ENCODE results near the gene PEMT. TPM values are rescaled to one million over a fixed set of nuclear protein-coding genes. Genes with fewer than 3 reads are reported as not detected.
"Not testable (repeated sequence)": the region's sequence is repeated elsewhere in the genome, so short reads cannot be mapped to it uniquely, and the experiment has no call there.

PEMT gene
- total and polyA plus RNA-seq, 2 donors from 2014 or later, result 36.8 to 52.1 TPM

DNA sequence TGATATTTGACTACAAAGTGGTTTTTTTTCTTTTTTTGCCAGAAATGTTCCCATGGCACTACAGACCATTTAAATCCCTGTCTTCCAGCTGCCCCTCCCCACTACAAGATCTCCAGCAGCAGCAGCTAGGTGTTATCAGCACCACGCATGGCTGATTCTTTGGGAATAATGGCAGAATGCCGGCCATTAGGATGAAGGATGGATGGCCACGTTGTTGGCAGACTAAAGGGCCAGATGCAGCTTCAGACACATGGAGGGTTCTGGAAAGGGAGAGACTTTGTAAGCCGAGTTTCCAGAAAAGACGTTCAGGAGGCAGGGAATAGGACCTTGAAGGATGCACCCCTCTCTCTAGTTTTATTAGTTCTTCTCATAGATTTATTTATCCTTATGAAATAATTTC, 125.0 kb downstream of the PEMT start:
- no peak overlapping the region for H3K27ac ChIP-seq (ENCODE audit: low read depth in 2 of 2, low read length in 2 of 2)
- H3K4me1 ChIP-seq (ENCODE audit: control insufficient read depth in 2 of 3, insufficient read depth in 2 of 3, low read depth in 1 of 3, low read length in 3 of 3), result no peaks in the 10 kb centered on the region
- no peak for DNase-seq
- H3K9ac ChIP-seq (ENCODE audit: low read length in 3 of 3), result no peak overlapping the region
- no peak overlapping the region for H3K4me3 ChIP-seq (ENCODE audit: low read length in 3 of 3)
- no peaks in the 10 kb centered on the region for H3K9me3 ChIP-seq (ENCODE audit: control insufficient read depth in 2 of 3, insufficient read depth in 1 of 3, low read length in 3 of 3)
- TF ChIP-seq, protein P1, sequence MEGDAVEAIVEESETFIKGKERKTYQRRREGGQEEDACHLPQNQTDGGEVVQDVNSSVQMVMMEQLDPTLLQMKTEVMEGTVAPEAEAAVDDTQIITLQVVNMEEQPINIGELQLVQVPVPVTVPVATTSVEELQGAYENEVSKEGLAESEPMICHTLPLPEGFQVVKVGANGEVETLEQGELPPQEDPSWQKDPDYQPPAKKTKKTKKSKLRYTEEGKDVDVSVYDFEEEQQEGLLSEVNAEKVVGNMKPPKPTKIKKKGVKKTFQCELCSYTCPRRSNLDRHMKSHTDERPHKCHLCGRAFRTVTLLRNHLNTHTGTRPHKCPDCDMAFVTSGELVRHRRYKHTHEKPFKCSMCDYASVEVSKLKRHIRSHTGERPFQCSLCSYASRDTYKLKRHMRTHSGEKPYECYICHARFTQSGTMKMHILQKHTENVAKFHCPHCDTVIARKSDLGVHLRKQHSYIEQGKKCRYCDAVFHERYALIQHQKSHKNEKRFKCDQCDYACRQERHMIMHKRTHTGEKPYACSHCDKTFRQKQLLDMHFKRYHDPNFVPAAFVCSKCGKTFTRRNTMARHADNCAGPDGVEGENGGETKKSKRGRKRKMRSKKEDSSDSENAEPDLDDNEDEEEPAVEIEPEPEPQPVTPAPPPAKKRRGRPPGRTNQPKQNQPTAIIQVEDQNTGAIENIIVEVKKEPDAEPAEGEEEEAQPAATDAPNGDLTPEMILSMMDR (IDR thresholded peaks at IDR 0.05; ENCODE audit: borderline replicate concordance, extremely low read depth, insufficient read depth), result no peak
- FAIRE-seq, result no peak
- H3K27me3 ChIP-seq (ENCODE audit: control insufficient read depth, insufficient read depth, low read length), result no peaks in the 10 kb centered on the region
- intact Hi-C loops (cut with DNase I), result no loop called here
- no peaks in the 10 kb centered on the region for H3K36me3 ChIP-seq (ENCODE audit: control insufficient read depth in 2 of 3, insufficient read depth in 3 of 3, low read length in 3 of 3)

- H3K9ac ChIP-seq (ENCODE audit: low read length in 3 of 3); H3K36me3 ChIP-seq (ENCODE audit: control insufficient read depth in 2 of 3, insufficient read depth in 3 of 3, low read length in 3 of 3); DNase-seq; H3K4me1 ChIP-seq (ENCODE audit: control insufficient read depth in 2 of 3, insufficient read depth in 2 of 3, low read depth in 1 of 3, low read length in 3 of 3); H3K4me3 ChIP-seq (ENCODE audit: low read length in 3 of 3); H3K9me3 ChIP-seq (ENCODE audit: control insufficient read depth in 2 of 3, insufficient read depth in 1 of 3, low read length in 3 of 3); H3K27ac ChIP-seq (ENCODE audit: low read depth in 2 of 2, low read length in 2 of 2); H3K27me3 ChIP-seq (ENCODE audit: control insufficient read depth, insufficient read depth, low read length); intact Hi-C loops (cut with DNase I); FAIRE-seq: not testable (repeated sequence)
Observed at GRCh38 chr17:17465878-17466277, 125.6 kb downstream of the PEMT start.

- intact Hi-C loops (cut with DNase I), result no loop called here
- H3K36me3 ChIP-seq (ENCODE audit: control insufficient read depth in 2 of 3, insufficient read depth in 3 of 3, low read length in 3 of 3), result no peaks in the 10 kb centered on the region
- DNase-seq (no peak), FAIRE-seq (no peak)
- H3K27ac ChIP-seq (ENCODE audit: low read depth in 2 of 2, low read length in 2 of 2), result no peak overlapping the region
- H3K9me3 ChIP-seq (ENCODE audit: control insufficient read depth in 2 of 3, insufficient read depth in 1 of 3, low read length in 3 of 3), result peaks cover 0 to 4% (median 0%) of the 10 kb centered on the region in 3 donors
- TF ChIP-seq, protein P1 (IDR thresholded peaks at IDR 0.05; ENCODE audit: borderline replicate concordance, extremely low read depth, insufficient read depth), result no peak
- no peaks in the 10 kb centered on the region for H3K4me1 ChIP-seq (ENCODE audit: control insufficient read depth in 2 of 3, insufficient read depth in 2 of 3, low read depth in 1 of 3, low read length in 3 of 3)
- no peak overlapping the region for H3K4me3 ChIP-seq (ENCODE audit: low read length in 3 of 3)
- no peak overlapping the region for H3K9ac ChIP-seq (ENCODE audit: low read length in 3 of 3)
- H3K27me3 ChIP-seq (ENCODE audit: control insufficient read depth, insufficient read depth, low read length), result no peaks in the 10 kb centered on the region
Observed at GRCh38 chr17:17463821-17464220, 127.7 kb downstream of the PEMT start.

- intact Hi-C loops (cut with DNase I), result no loop called here
- H3K4me3 ChIP-seq (ENCODE audit: low read length in 3 of 3), result no peak overlapping the region
- H3K4me1 ChIP-seq (ENCODE audit: control insufficient read depth in 2 of 3, insufficient read depth in 2 of 3, low read depth in 1 of 3, low read length in 3 of 3), result no peaks in the 10 kb centered on the region
- H3K27ac ChIP-seq (ENCODE audit: low read depth in 2 of 2, low read length in 2 of 2), result no peak overlapping the region
- TF ChIP-seq, protein P1 (IDR thresholded peaks at IDR 0.05; ENCODE audit: borderline replicate concordance, extremely low read depth, insufficient read depth), result no peak
- H3K36me3 ChIP-seq (ENCODE audit: control insufficient read depth in 2 of 3, insufficient read depth in 3 of 3, low read length in 3 of 3), result no peaks in the 10 kb centered on the region
- H3K27me3 ChIP-seq (ENCODE audit: control insufficient read depth, insufficient read depth, low read length), result no peaks in the 10 kb centered on the region
- FAIRE-seq (no peak), DNase-seq (no peak)
- H3K9me3 ChIP-seq (ENCODE audit: control insufficient read depth in 2 of 3, insufficient read depth in 1 of 3, low read length in 3 of 3), result peaks cover 0 to 4% (median 0%) of the 10 kb centered on the region in 3 donors
- H3K9ac ChIP-seq (ENCODE audit: low read length in 3 of 3), result no peak overlapping the region
Observed at GRCh38 chr17:17462048-17462824, 129.3 kb downstream of the PEMT start.

All from kidney (tissue), 14 donors.